Bronchial epithelial cell (primary cell): ENCODE results near the gene ZNF423. TPM values are rescaled to one million over a fixed set of nuclear protein-coding genes. Genes with fewer than 3 reads are reported as not detected.

ENCODE experiments used
- DNase-seq: peaks from one replicate; pipeline ENCODE4 v3.0.0-alpha.2; 2010; ENCODE audit warnings: low read depth
- FAIRE-seq: peaks from 2 replicates; lab custom pipeline; 2011; peaks lifted over from hg19 to GRCh38; lab: Jason Lieb, UNC
- H3K27me3 ChIP-seq: 2 replicates; pipeline ENCODE4 v1.5.1; 2011; ENCODE audit warnings: low read length; ENCODE audit not compliant: control insufficient read depth, insufficient read depth
- H3K36me3 ChIP-seq: 2 replicates; pipeline ENCODE4 v1.5.1; 2011; ENCODE audit warnings: low read length; ENCODE audit not compliant: control insufficient read depth, insufficient read depth
- H3K4me3 ChIP-seq: 2 replicates; pipeline ENCODE4 v1.5.1; 2011; ENCODE audit warnings: mild to moderate bottlenecking, low read depth, low read length, control low read depth
- total RNA-seq: library from RNA; depleted of rRNA; stranded (reverse); fragments of >200 nt; gene quantifications from 2 replicates; pipeline ENCODE4 v1.2.1, GENCODE V29; 2014
- TF ChIP-seq, protein P1 (sequence below): IDR thresholded peaks from 2 replicates; pipeline ENCODE4 v1.5.1; 2011; ENCODE audit warnings: mild to moderate bottlenecking, moderate library complexity, low read length, control low read depth, inconsistent platforms; ENCODE audit not compliant: insufficient read depth, severe bottlenecking

Gene ZNF423
- total RNA-seq, 1 donor from 2014 or later, result under 0.01 TPM

DNA sequence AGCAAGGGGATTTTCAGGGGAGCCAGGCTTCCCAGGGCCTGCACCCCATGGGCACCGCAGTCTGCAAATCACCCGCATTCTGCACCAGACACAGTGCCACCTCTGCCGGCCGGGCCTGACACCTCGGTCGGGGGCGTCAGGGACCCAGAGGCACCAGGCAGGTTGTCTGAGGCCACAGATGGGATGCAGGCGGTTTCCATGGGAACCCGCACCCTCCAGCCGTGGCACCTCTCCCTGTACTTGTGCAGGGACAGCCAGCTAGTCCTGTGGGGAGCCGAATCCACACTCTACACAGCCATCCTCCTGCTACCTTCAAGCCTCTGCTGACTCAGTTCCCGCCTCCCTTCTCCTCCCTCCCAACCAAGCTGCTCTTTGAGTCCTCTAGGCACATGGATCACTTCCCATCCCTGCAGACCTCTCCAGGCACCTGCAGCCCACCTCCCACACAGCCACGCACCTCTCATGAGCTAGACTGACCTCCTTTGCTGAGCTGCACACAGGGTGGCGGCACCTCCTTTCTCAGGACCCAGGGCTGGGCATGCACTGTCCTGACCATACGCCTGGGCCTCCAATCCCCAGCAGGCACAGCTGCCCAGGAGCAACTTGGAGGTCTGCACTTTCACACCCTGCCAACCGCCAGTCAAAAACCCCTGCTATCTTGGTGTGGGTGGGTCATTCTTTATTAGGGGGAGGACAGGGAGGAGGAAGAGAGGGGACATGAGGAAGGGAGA lies 362.9 kb downstream of the ZNF423 start:
- Histone ChIP-seq H3K4me3 (no peak overlapping the region), H3K27me3 (no peaks in the 10 kb centered on the region), H3K36me3 (no peaks in the 10 kb centered on the region)
- DNase-seq, result no peak
- FAIRE-seq, result no peak
- TF ChIP-seq, protein P1, sequence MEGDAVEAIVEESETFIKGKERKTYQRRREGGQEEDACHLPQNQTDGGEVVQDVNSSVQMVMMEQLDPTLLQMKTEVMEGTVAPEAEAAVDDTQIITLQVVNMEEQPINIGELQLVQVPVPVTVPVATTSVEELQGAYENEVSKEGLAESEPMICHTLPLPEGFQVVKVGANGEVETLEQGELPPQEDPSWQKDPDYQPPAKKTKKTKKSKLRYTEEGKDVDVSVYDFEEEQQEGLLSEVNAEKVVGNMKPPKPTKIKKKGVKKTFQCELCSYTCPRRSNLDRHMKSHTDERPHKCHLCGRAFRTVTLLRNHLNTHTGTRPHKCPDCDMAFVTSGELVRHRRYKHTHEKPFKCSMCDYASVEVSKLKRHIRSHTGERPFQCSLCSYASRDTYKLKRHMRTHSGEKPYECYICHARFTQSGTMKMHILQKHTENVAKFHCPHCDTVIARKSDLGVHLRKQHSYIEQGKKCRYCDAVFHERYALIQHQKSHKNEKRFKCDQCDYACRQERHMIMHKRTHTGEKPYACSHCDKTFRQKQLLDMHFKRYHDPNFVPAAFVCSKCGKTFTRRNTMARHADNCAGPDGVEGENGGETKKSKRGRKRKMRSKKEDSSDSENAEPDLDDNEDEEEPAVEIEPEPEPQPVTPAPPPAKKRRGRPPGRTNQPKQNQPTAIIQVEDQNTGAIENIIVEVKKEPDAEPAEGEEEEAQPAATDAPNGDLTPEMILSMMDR, result no peak

DNA sequence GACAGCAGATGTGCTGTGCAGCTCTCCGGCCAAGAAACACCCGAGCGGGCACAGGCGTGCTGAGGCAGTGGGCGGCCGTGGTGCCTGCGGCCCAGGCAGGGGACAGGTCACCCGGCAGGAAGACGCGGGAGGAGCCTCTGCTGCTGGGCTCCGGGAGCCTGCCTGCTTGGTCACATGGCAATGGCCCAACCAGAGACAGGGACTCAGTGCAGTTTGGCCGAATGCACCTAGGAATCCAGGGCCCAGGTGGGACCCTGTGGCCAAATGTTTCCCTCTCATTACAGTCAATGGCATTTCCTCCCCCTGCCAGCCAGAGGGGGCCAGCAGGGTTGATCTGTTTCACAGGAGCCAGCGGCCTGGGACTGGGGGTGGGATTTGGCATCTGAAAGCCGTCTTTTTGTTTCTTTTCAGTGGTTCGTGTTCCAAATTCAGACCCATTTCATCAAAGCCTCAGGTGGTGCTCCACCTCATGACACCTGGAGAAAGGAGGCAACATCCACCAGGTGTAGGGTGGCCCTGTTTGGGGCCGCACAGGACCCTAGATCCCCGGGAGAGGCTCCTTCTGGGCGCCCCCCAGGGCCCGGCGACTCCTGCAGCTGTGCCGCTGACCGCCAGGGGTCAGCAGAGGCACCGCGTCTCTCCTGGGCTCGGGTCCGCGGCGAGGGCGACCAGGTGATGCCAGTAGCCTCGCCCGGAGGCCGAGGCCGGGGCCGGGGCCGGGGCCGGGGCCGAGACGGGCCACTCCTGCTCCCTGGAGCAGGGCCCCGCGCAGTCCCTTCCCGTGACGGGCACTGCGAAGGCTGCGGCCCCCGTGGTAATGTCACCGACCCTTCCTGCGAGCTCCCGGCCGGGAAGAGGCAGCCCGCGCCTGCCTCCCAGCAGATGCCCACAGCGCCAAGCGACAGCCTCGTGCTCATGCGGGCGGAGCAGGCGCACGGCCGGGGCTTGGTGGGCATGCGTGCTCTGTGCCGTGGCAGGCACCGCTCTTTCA lies 363.8 kb downstream of the ZNF423 start:
- Histone ChIP-seq H3K4me3 (no peak overlapping the region), H3K27me3 (no peaks in the 10 kb centered on the region), H3K36me3 (no peaks in the 10 kb centered on the region)
- TF ChIP-seq, protein P1, result peak; percentile 58
- FAIRE-seq (no peak), DNase-seq (peak; percentile 0)

DNA sequence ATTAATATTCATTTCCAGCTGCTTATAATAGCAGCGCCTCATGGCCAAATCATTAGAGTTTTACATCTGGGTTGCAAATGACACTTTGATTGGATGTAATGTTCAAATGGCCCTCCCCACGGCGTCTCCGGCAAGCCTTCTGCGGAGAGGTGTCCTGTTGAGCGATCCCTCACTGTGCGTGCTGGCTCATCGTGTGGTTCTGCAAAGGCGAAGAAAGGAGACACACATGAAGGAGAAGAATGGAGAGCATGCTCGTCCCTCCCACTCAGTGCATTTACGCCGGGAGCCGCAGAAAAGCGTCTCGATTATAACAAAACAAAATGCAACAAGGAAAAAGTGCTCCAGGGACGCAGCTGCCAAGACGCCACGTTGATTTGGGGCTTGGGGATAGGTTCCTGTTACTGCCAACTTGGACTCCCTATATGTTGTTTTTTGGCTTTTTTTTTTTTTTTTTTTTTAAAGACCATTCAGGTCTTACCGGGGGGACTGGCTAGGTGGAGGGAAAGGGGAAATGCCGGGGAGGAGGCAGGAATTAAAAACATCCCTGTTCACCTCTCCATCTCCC lies 364.7 kb downstream of the ZNF423 start:
- Histone ChIP-seq H3K36me3 (no peaks in the 10 kb centered on the region), H3K27me3 (no peaks in the 10 kb centered on the region), H3K4me3 (no peak overlapping the region)
- no peak for FAIRE-seq
- no peak for DNase-seq
- TF ChIP-seq, protein P1, result no peak

DNA sequence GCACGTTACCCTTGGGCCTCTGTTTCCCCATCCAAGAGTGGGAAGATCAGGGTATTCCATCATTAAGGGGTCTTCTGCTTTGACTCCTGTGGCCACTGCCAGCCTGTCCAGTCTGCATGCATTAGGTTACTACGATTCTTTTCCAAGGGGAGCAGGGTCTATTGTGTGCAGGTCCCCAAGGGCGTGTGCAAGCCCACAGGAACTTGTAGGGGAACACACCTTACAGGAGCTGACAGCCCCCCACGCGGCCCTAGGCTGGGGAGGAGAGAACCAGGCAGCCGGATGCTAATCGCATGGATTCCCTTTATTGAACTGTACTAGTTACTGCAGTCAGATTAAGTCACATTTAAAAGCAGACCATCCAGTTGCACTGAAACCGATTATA lies 365.6 kb downstream of the ZNF423 start:
- FAIRE-seq (no peak), DNase-seq (no peak)
- no peaks in the 10 kb centered on the region for H3K36me3 ChIP-seq
- TF ChIP-seq, protein P1, result no peak
- no peak overlapping the region for H3K4me3 ChIP-seq
- H3K27me3 ChIP-seq, result no peaks in the 10 kb centered on the region

GRCh38 chr16:49489686-49490320 lies 366.1 kb downstream of the ZNF423 start:
- FAIRE-seq (no peak), DNase-seq (no peak)
- Histone ChIP-seq H3K4me3 (no peak overlapping the region), H3K36me3 (no peaks in the 10 kb centered on the region), H3K27me3 (no peaks in the 10 kb centered on the region)
- TF ChIP-seq, protein P1, result no peak
